ENCODE data around the gene SNRPA.

The SNRPA gene

GRCh38 chr19:40756502-40757110 is 5.6 kb downstream of the SNRPA start:
- Histone ChIP-seq H3K4me2 (ENCODE audit: low read length) (no peak overlapping the region), H3K9me3 (ENCODE audit: insufficient read depth, low read length) (no peaks in the 10 kb centered on the region), H2AFZ (ENCODE audit: low read depth, low read length) (no peak overlapping the region), H3K36me3 (replicated peaks; ENCODE audit: low read depth, low read length) (peaks cover 67% of the 10 kb centered on the region), H3K79me2 (ENCODE audit: low read length) (peaks cover 89% of the 10 kb centered on the region), H3K27ac (ENCODE audit: low read length) (no peak overlapping the region), H4K20me1 (ENCODE audit: insufficient read depth, low read length) (peaks cover 54% of the 10 kb centered on the region), H3K4me1 (ENCODE audit: low read length) (peaks cover 41% of the 10 kb centered on the region), H3K9ac (ENCODE audit: low read length) (no peak overlapping the region), H3K27me3 (ENCODE audit: low read depth, low read length) (no peaks in the 10 kb centered on the region), H3K4me3 (ENCODE audit: low read length) (no peak overlapping the region)
- TF ChIP-seq CTCF (IDR thresholded peaks at IDR 0.05; ENCODE audit: low read depth, low read length) (no peak), EZH2phosphoT487 (IDR thresholded peaks at IDR 0.05; ENCODE audit: low read depth) (no peak)

- Histone ChIP-seq H4K20me1 (ENCODE audit: insufficient read depth, low read length) (peaks cover 71% of the 10 kb centered on the region), H2AFZ (ENCODE audit: low read depth, low read length) (no peak overlapping the region), H3K4me1 (ENCODE audit: low read length) (peaks cover 33% of the 10 kb centered on the region), H3K27me3 (ENCODE audit: low read depth, low read length) (no peaks in the 10 kb centered on the region), H3K4me2 (ENCODE audit: low read length) (no peak overlapping the region), H3K4me3 (ENCODE audit: low read length) (no peak overlapping the region), H3K9ac (ENCODE audit: low read length) (no peak overlapping the region), H3K27ac (ENCODE audit: low read length) (no peak overlapping the region), H3K79me2 (ENCODE audit: low read length) (peaks cover 87% of the 10 kb centered on the region), H3K36me3 (replicated peaks; ENCODE audit: low read depth, low read length) (peaks cover 76% of the 10 kb centered on the region), H3K9me3 (ENCODE audit: insufficient read depth, low read length) (no peaks in the 10 kb centered on the region)
- no peak for TF ChIP-seq EZH2phosphoT487 (IDR thresholded peaks at IDR 0.05; ENCODE audit: low read depth)
- no peak for TF ChIP-seq CTCF (IDR thresholded peaks at IDR 0.05; ENCODE audit: low read depth, low read length)
Observed at GRCh38 chr19:40758491-40758890, 7.5 kb downstream of the SNRPA start.

- Histone ChIP-seq H3K4me1 (ENCODE audit: low read length) (peaks cover 26% of the 10 kb centered on the region), H4K20me1 (ENCODE audit: insufficient read depth, low read length) (peaks cover 77% of the 10 kb centered on the region), H3K9ac (ENCODE audit: low read length) (no peak overlapping the region), H2AFZ (ENCODE audit: low read depth, low read length) (no peak overlapping the region), H3K27me3 (ENCODE audit: low read depth, low read length) (no peaks in the 10 kb centered on the region), H3K4me2 (ENCODE audit: low read length) (no peak overlapping the region), H3K27ac (ENCODE audit: low read length) (no peak overlapping the region), H3K9me3 (ENCODE audit: insufficient read depth, low read length) (no peaks in the 10 kb centered on the region), H3K36me3 (replicated peaks; ENCODE audit: low read depth, low read length) (peaks cover 83% of the 10 kb centered on the region), H3K79me2 (ENCODE audit: low read length) (peaks cover 83% of the 10 kb centered on the region), H3K4me3 (ENCODE audit: low read length) (no peak overlapping the region)
- TF ChIP-seq CTCF (IDR thresholded peaks at IDR 0.05; ENCODE audit: low read depth, low read length) (no peak), EZH2phosphoT487 (IDR thresholded peaks at IDR 0.05; ENCODE audit: low read depth) (no peak)
Observed at GRCh38 chr19:40759352-40759751, 8.3 kb downstream of the SNRPA start.

- H3K9me3 ChIP-seq (ENCODE audit: insufficient read depth, low read length): no peaks in the 10 kb centered on the region
- no peak overlapping the region for H3K27ac ChIP-seq (ENCODE audit: low read length)
- H3K4me1 ChIP-seq (ENCODE audit: low read length): 0 out of 2 replicates have a peak, but pooled peaks cover 4% of the 10 kb centered on the region
- peaks cover 76% of the 10 kb centered on the region for H3K36me3 ChIP-seq (replicated peaks; ENCODE audit: low read depth, low read length)
- no peaks in the 10 kb centered on the region for H3K27me3 ChIP-seq (ENCODE audit: low read depth, low read length)
- H3K79me2 ChIP-seq (ENCODE audit: low read length): peaks cover 50% of the 10 kb centered on the region
- TF ChIP-seq EZH2phosphoT487 (IDR thresholded peaks at IDR 0.05; ENCODE audit: low read depth) (no peak), CTCF (IDR thresholded peaks at IDR 0.05; ENCODE audit: low read depth, low read length) (no peak)
- H2AFZ ChIP-seq (ENCODE audit: low read depth, low read length): no peak overlapping the region
- no peak overlapping the region for H3K4me3 ChIP-seq (ENCODE audit: low read length)
- H3K9ac ChIP-seq (ENCODE audit: low read length): no peak overlapping the region
- H4K20me1 ChIP-seq (ENCODE audit: insufficient read depth, low read length): peaks cover 58% of the 10 kb centered on the region
- H3K4me2 ChIP-seq (ENCODE audit: low read length): no peak overlapping the region
Observed at GRCh38 chr19:40762754-40763470, 11.9 kb downstream of the SNRPA start.

Measured in OCI-LY3 (cell line).